Urinary bladder (tissue), 4 donors: ENCODE data around the gene MGST3. TPM values are rescaled to one million over a fixed set of nuclear protein-coding genes. Genes with fewer than 3 reads are reported as not detected.
"Not testable (repeated sequence)": the region's sequence is repeated elsewhere in the genome, so short reads cannot be mapped to it uniquely, and the experiment has no call there.

Experiments used
- DNase-seq: peaks from one replicate; pipeline ENCODE4 v3.0.0-alpha.2; 2015; ENCODE audit errors: extremely low spot score
- H3K27ac ChIP-seq: one replicate; pipeline ENCODE4 v1.5.1; 2013; ENCODE audit warnings: low read depth, mild to moderate bottlenecking, moderate library complexity
- H3K36me3 ChIP-seq: one replicate; pipeline ENCODE4 v1.6.1; 2013; ENCODE audit warnings: mild to moderate bottlenecking, moderate library complexity; ENCODE audit not compliant: insufficient read depth
- H3K4me1 ChIP-seq: one replicate; pipeline ENCODE4 v1.6.1; 2013; ENCODE audit warnings: mild to moderate bottlenecking, moderate library complexity; ENCODE audit not compliant: insufficient read depth
- H3K4me3 ChIP-seq: one replicate; pipeline ENCODE4 v1.5.1; 2013; ENCODE audit warnings: low read depth, low read length
- WGBS: extraction: QIAGEN DNeasy Blood & Tissue Kit; methylation state at CpG from one replicate; pipeline ENCODE4 v1.1.7; 2013; 5-methylcytosine and 5-hydroxymethylcytosine counted together
- polyA plus RNA-seq: library from polyadenylated mRNA; stranded (reverse); fragments of 200-250 nt; gene quantifications from one replicate; pipeline ENCODE4 v1.2.3, GENCODE V29; 2013
- total RNA-seq: library from RNA; depleted of rRNA; stranded (reverse); fragments of >200 nt; gene quantifications from one replicate; pipeline ENCODE4 v1.2.3, GENCODE V29; 2014
- donor health status: healthy with polysubstance abuse.
- donor health status: healthy.

Gene MGST3
- total and polyA plus RNA-seq, 2 donors, result 166 to 208 TPM

- Histone ChIP-seq H3K4me1 (no peaks in the 10 kb centered on the region), H3K36me3 (no peaks in the 10 kb centered on the region), H3K4me3 (no peak overlapping the region), H3K27ac (no peak overlapping the region)
- WGBS, result 91% methylated on average over 9 of the region's 9 CpGs
- DNase-seq, result no peak
Measured at GRCh38 chr1:165650981-165651625, 20.1 kb downstream of the MGST3 start.

GRCh38 chr1:165658766-165659580, 27.9 kb downstream of the MGST3 start:
- H3K4me1 ChIP-seq, H3K4me3 ChIP-seq, H3K27ac ChIP-seq, DNase-seq, H3K36me3 ChIP-seq: not testable (repeated sequence)
- 96% methylated on average over 9 of the region's 9 CpGs for WGBS

- WGBS, result 43% methylated on average over 3 of the region's 3 CpGs
- Histone ChIP-seq H3K4me1 (no peaks in the 10 kb centered on the region), H3K36me3 (peaks cover 1% of the 10 kb centered on the region), H3K4me3 (no peak overlapping the region), H3K27ac (no peak overlapping the region)
- DNase-seq, result no peak
Measured at GRCh38 chr1:165659581-165659895, 28.5 kb downstream of the MGST3 start.

GRCh38 chr1:165661703-165662102, 30.7 kb downstream of the MGST3 start:
- peaks cover 6% of the 10 kb centered on the region for H3K36me3 ChIP-seq

GRCh38 chr1:165662186-165662585, 31.2 kb downstream of the MGST3 start:
- WGBS, result 85% methylated on average over 3 of the region's 3 CpGs
- no peak for DNase-seq

More at GRCh38 chr1:165661703-165662102, 30.7 kb downstream of the MGST3 start:
- Histone ChIP-seq H3K4me1 (peaks cover 3% of the 10 kb centered on the region), H3K4me3 (no peak overlapping the region), H3K27ac (no peak overlapping the region)
- DNase-seq, result no peak
- WGBS, result 79% methylated on average over 2 of the region's 2 CpGs

DNA sequence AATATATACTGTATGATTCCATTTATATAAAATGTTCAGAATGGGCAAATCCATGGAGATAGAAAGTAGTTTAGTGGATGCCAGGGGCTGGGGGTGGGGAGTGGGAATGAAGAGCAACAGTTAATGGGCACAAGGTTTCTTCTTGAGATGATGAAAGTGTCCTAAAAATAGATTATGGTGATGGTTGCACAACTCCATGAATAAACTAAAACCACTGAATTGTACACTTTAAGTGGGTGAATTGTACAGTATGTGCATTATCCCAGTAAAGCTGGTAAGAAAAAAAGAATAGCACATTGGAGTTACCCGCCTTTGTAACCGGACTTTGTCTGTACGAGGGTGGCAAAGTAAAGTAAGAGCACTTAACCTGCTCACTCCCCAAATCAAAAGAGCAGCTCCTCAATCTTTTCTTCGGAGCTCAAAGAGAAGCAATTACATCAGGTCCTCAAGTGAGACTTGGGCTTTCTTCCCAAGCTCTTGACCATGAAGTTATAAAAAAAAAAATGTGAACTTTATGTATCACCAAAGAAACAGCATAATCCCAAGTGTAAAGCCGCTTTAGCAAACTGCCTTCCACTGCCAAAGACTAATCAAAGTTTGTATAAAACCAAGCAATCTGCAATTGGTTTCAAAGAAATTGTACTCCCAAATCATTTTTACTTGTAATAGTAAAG, 35.3 kb downstream of the MGST3 start:
- H3K36me3 ChIP-seq, result peaks cover 6% of the 10 kb centered on the region
- H3K27ac ChIP-seq, result no peak overlapping the region
- WGBS, result 85% methylated on average over 5 of the region's 5 CpGs

More at GRCh38 chr1:165662186-165662585, 31.2 kb downstream of the MGST3 start:
- Histone ChIP-seq H3K27ac (no peak overlapping the region), H3K4me3 (no peak overlapping the region), H3K36me3 (peaks cover 6% of the 10 kb centered on the region), H3K4me1 (peaks cover 3% of the 10 kb centered on the region)

GRCh38 chr1:165668184-165668583, 37.1 kb downstream of the MGST3 start:
- H3K36me3 ChIP-seq, result peaks cover 5% of the 10 kb centered on the region
- no peak for DNase-seq
- H3K27ac ChIP-seq, result no peak overlapping the region
- H3K4me1 ChIP-seq, result peaks cover 3% of the 10 kb centered on the region
- H3K4me3 ChIP-seq, result no peak overlapping the region
- WGBS, result 94% methylated on average over 3 of the region's 3 CpGs

More for the DNA sequence above, 35.3 kb downstream of the MGST3 start:
- DNase-seq, result no peak
- Histone ChIP-seq H3K4me1 (peaks cover 3% of the 10 kb centered on the region), H3K4me3 (no peak overlapping the region)

DNA sequence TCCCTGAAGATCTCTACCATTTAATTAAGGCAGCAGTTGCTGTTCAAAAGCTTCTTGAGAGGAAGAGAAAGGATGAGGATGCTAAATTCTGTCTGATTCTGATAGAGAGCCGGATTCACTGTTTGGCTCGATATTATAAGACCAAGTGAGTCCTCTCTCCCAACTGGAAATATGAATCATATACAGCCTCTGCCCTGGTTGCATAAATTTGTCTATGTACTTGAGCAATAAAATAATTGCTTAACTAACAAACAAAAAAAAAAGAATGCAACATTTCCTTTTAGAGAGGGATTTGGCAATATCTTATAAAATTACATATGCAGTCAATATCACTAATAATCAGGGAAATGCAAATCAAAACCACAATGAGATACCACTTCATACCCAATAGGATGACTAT, 40.5 kb downstream of the MGST3 start:
- no peak overlapping the region for H3K27ac ChIP-seq
- H3K4me3 ChIP-seq, result no peak overlapping the region
- no peak for DNase-seq
- H3K4me1 ChIP-seq, result no peaks in the 10 kb centered on the region
- no peaks in the 10 kb centered on the region for H3K36me3 ChIP-seq
- WGBS, result 94% methylated on average over 2 of the region's 2 CpGs

DNA sequence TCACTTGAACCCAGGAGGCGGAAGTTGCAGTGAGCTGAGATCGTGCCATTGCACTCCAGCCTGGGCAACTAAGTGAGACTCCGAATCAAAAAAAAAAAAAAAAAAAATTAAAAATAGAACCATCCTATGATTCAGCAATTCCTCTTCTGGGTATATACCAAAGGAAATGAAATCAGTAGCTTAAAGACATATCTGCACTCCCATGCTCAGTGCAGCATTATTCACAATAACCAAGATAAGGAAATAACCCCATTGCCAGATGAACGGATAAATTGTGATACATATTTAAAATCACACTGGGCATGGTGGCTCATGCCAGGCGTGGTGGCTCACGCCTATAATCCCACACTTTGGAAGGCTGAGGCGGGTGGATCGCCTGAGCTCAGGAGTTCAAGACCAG, 43.6 kb downstream of the MGST3 start:
- peaks cover 2% of the 10 kb centered on the region for H3K36me3 ChIP-seq
- no peak overlapping the region for H3K27ac ChIP-seq
- WGBS, result 87% methylated on average over 8 of the region's 8 CpGs
- no peak for DNase-seq
- H3K4me1 ChIP-seq, result no peaks in the 10 kb centered on the region
- H3K4me3 ChIP-seq, result no peak overlapping the region

- no peaks in the 10 kb centered on the region for H3K4me1 ChIP-seq
- no peak overlapping the region for H3K27ac ChIP-seq
- peaks cover 2% of the 10 kb centered on the region for H3K36me3 ChIP-seq
- 100% methylated on average over 1 of the region's 1 CpG for WGBS
- H3K4me3 ChIP-seq, result no peak overlapping the region
- no peak for DNase-seq
Measured at GRCh38 chr1:165675794-165676193, 44.8 kb downstream of the MGST3 start.

DNA sequence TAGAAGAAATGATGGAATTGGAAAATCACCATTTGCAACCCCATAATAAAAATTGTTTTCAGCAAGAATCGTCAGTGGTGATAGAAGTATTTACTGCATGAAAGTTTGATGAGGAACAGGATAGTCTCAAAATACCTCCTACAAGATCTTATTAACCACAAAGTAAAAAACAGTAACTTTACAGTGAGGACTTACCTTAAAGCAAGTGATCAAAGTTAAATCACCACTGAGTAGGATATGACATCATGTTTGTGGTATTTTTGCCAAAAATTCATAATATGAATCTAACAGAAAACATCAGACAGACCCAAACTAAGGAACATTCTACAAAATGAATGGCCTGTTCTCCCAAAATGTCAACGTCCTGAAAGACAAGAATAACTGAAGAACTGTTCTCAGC, 47.5 kb downstream of the MGST3 start:
- no peak for DNase-seq
- Histone ChIP-seq H3K4me1 (no peaks in the 10 kb centered on the region), H3K27ac (no peak overlapping the region), H3K4me3 (no peak overlapping the region), H3K36me3 (peaks cover 4% of the 10 kb centered on the region)
- WGBS, result 18% methylated on average over 2 of the region's 2 CpGs

DNA sequence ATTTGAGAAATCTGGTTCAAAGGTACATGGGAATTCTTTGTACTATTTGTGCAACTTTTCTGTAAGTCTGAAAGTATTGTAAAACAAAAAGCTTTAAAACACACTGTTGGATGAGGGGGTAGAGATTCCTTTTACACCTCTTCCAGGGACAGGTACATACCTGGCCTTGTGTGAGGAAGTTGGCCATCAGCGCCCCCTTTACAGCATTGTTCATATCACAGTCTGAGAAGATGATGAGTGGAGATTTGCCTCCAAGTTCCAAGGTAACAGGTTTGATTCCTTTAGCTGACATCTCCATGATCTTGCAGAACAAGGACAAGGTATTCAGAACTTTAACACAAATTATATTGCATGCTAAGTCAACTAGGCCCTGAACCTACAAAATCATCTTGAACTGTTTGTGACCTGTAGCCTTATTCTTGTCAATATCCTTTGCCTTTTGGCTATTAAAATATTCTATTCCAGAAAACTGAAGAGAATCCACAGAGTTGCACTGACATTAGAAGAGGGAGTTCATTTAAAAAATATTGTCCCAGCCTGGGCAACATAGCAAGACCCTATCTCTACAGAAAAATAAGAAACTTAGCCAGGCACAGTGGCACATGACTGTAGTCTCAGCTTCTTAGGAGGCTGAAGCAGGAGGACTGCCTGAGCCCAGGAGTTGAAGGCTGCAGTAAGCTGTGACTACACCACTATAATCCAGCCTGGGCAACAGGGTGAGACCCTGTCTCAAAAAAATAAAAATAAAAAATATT, 48.4 kb downstream of the MGST3 start:
- Histone ChIP-seq H3K4me1 (no peaks in the 10 kb centered on the region), H3K36me3 (peaks cover 4% of the 10 kb centered on the region), H3K27ac (no peak overlapping the region), H3K4me3 (no peak overlapping the region)
- 48% methylated on average over 1 of the region's 1 CpG for WGBS
- no peak for DNase-seq

GRCh38 chr1:165680303-165680702, 49.3 kb downstream of the MGST3 start:
- Histone ChIP-seq H3K27ac (no peak overlapping the region), H3K4me1 (no peaks in the 10 kb centered on the region), H3K4me3 (no peak overlapping the region), H3K36me3 (peaks cover 4% of the 10 kb centered on the region)
- WGBS, result 97% methylated on average over 2 of the region's 2 CpGs
- no peak for DNase-seq
